Activated CD4-positive, alpha-beta T cell treated with anti-CD3 and anti-CD28 coated beads for 48 hours (primary cell): ENCODE results near the gene TMEM232.
"Not testable (repeated sequence)": the region's sequence is repeated elsewhere in the genome, so short reads cannot be mapped to it uniquely, and the experiment has no call there.

Experiments used
- DNase-seq: peaks from one replicate; pipeline ENCODE4 v3.0.0-alpha.2; 2020

The TMEM232 gene

DNA sequence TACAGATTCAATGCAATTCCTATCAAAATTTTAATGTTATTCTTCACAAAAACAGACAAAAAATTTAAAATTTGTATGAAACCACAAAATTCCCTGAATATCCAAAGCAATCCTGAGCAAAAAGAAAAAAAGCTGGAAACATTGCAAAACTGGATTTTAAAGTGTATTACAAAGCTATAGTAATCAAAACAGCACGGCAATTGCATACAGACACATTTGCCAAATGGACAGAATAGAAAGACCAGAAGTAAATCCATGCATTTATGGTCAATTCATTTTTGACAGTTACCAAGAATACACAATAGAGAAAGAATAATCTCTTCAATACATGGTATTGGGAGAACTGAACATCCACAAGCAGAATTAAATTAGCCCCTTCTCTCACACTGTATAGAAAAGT, 110.5 kb downstream of the TMEM232 start:
- no peak for DNase-seq

DNA sequence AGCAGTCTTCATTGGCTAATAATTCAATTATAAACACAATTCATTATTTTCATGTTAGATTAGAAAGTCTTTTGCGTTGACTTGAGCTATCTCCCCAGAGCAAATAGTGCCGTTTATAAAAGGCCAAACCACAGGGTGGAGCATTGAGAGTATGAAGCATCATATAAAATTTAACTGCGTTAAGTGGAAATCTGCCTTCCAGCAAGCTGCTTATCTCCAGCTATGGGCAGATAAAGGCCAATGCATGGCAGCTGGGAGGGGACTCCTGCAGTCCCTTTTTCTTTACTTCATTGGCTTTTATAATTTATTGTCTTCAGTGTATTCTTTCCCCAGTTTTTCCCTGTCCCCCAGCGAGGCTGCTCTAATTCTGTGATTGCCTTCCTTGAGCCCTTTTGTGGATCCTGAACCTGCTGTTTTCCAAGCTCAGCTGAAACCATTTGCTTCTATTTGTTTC, 113.7 kb downstream of the TMEM232 start:
- DNase-seq = no peak

DNA sequence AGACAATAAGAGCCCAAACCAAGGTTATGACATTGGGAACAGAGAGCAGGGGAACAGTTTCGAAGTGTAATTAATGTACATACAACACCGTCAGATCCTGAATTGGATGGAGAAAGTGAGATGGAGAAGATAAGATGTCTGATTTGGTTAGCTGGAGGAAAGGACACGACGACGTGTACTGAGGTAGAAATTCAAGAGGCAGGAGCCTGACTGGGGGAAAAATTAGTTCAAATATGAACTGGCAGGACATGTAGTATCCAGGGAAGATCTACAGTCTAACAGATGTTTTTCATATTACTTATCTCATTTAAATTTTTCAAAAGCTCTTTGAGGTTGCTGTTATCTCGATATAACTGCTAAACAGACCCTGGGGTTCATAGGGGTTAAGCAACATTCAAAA, 114.7 kb downstream of the TMEM232 start:
- no peak for DNase-seq

DNA sequence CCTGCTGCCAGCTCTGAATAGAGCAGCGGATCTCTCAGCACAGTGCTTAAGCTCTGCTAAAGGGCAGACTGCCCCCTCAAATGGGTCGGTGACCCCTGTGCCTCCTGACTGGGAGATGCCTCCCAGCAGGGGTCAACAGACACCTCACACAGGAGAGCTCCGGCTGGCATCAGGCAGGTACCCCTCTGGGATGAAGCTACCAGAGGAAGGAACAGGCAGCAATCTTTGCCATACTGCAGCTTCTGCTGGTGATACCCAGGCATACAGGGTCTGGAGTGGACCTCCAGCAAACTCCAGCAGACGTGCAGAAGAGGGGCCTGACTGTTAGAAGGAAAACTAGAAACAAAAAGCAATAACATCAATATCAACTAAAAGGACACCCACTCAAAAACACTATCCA, 131.6 kb downstream of the TMEM232 start:
- DNase-seq = no peak

DNA sequence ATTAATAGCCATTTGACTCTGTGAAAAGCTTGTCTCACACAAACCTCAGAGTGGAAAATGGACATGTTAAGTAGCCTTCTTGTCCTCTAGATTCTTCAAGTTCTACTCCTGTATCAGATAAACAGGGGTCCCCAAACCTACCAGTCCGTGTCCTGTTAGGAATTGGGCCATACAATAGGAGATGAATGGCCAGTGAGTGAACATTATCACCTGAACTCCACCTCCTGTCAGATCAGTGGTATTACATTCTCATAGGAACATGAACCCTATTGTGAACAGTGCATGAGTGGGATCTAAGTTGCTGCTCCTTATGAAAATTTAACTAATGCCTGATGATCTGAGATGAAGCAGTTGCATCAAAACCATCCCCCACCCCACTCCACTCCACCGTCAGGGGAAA, 136.3 kb downstream of the TMEM232 start:
- no peak for DNase-seq

DNA sequence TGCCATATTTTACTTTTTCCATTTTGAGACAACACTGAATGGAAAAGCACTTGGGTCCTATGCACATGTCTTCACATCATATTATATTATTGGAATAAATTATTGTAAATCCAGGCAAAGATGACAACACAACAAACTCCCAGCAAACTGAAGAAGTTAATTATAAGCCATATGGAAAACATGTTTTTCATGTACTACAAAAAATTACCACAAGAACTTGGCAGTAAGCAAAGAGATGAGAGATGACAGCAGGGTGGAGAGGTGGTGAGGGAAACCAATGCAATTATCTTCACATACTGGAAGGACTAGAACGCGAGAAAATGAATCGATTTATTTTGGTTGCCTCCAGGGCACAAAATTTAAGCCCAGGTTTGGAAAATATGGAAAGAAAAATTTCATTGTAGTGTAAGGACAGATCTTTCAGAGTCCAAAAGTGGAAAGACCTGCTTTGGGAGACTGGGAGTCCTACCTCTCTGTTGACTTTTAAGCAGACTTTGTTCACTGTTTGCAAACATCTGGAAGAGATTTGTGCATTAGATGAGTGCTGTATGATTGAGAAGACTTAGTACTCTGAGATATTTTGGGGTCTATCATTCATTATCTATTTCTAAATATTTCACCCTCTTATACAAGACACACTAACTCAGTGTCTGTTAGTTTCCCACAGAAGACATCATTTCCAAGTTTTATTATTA, 138.0 kb downstream of the TMEM232 start:
- DNase-seq = no peak

DNA sequence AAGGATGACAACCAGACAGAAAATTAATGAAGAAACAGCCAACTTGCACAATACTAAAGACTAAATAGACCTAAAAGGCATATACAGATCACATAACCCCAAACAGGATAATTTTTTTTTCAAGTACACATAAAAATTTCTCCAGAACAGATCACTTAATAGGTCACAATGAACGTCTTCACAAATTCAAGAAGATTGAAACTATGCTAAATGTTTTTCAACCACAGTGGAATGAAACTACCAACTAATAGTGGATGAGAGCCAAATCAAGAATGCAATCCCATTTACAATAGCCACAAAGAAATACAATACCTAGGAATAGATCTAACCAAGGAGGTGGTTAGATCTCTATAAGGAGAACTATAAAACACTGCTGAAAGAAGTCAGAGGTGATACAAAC, 145.8 kb downstream of the TMEM232 start:
- DNase-seq = no peak

DNA sequence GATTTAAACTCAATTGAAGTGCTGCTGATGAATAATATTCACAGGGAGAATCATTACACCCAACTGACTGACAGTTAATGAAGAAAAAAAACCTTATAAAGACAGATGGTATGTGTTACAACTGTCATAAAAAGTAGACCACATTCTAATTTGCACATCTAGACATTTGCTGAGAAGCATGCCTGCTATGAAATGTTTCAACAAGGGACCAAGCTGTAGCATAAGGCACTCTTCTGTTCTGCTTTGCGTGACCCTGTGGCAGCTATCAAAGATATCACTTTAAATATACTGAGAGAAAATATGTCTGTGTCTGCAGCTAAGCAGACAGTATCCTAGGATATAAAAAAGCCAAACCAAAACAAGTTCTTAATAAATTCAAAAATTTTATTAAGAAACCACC, 153.7 kb downstream of the TMEM232 start:
- DNase-seq = no peak

DNA sequence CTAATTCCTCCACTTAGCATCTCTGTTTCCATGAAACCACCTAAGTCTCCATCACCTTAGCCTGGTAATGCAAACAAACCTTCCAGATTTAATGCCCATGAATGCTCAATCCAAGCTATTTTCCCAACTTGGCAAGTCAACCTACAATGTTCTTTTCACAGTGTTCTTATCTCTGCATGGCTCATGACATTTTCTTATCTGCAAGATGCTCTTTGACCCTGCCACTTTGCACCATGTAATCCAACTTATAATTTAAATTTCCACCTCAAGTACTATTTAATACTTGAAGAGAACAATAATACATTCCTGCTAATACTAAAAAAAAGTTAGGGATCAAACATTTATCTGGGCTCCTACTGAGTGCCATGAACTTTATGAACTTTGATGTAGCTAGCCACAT, 164.3 kb downstream of the TMEM232 start:
- no peak for DNase-seq

DNA sequence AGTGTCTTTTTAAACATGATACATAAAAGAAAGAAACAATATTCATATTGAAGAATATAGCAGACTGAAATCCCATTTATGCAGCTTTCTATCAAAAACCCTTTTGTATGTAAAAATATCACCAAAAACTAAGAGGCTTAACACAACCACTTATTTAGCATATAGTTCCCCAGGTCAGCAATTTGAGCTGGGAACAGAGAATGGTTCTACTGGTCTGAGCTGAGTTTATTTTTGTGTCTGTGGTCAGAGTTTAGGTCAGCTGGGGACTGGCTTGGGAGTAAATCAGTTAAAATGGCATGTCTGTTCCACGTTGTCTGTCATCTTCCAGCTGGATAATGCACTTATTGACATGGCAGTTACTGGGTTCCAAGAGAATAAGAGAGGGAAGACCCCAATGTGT, 165.0 kb downstream of the TMEM232 start:
- DNase-seq = no peak

DNA sequence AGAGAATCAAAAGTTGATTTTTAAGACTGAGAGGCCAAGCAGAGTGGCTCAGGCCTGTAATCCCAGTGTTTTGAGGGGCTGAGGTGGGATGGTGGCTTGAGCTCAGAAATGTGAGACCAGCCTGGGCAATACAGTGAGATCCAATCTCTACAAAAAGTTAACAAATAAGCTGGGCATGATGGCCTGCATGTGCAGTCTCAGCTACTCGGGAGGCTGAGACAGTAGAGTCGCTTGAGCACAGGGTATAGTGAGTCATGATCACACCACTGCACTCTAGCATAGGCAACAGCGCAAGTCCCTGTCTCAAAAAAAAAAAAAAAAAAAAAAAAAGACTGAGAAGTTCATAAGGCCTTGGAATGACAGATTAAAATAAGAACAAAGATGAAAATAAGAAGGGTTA, 177.2 kb downstream of the TMEM232 start:
- DNase-seq = no peak

DNA sequence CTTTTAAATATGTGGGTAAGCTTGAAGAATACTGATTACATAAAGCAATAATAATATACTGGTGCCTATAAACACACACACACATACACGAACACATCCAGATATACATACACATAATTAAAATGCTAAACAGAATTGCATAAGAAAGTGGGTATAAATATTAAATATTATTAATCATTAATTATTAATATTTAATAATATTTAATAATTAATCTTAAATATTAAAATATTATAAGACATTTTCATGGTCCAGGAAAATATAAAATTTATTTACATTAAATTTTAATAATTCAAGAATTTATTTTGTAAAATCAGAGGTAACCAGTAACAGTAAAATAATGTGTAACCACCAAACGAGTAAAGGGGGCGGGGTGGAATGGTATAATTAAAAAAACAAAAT, 178.3 kb downstream of the TMEM232 start:
- DNase-seq = no peak

DNA sequence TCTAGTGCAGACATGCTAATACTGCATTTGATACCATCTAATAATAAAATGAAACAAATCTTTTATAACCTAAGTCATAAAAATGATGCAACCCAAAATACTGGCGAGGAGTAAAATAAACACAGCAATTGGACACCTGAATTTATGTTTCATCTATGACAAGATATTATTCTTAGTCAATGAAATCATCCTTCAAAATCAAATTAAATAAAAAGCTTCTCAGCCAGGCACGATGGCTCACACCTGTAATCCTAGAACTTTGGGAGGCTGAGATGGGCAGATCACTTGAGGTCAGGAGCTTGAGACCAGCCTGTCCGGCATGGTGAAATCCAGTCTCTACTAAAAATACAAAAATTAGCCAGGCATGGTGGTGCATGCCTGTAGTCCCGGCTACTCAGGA, 179.0 kb downstream of the TMEM232 start:
- no peak for DNase-seq

DNA sequence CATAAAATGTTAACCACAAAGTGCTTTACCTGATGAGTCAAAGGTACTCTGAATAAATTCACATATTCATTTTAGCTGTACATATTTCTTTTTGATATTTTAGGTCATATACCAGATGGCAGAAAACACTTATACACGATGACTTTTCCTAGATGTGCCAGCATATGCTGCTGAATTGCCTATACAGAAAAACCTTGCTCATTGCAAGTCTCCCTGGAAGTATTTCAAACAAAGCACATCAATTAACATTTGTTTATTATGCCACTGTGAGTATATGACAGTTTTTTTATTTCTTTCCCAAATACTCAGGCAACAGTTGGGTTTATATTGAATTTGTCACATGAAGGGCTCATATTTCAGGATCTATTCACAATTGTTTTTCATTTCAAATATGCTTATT, 180.8 kb downstream of the TMEM232 start:
- no peak for DNase-seq

DNA sequence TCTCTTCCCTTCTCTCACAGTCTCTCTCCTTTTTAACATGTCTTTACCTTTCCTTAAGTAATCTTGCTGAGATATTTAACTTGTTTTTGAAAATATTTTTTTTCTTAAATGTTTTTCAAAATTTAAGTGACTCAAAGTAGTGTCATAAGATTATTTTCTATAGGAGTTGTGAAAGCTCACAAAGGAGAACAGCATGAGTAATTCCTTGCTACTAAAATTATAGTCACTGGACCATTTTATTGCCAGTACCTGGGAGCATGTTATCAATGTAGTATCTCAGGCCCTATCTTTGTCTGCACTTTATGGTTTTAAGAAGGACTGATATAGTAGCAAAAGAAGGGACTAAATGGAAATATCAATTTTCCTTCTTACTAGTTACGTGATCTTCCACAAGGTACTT, 181.9 kb downstream of the TMEM232 start:
- DNase-seq = no peak

DNA sequence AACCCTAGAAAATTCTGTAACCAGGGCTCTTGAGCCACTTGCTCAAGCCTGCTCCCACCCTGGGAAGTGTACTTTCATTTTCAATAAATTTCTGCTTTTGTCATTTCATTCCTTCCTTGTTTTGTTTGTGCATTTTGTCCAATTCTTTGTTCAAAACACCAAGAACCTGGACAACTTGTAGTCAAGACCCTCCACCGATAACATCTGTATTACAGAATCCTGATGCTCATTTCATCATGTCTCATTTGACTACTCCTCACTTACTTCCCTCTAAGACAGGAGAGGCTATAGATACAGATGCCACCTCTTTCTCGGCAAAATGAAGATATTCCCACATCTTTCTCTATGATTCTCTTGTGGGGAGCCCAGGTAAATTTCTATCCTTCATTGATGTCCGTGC, 183.5 kb downstream of the TMEM232 start:
- DNase-seq = no peak

DNA sequence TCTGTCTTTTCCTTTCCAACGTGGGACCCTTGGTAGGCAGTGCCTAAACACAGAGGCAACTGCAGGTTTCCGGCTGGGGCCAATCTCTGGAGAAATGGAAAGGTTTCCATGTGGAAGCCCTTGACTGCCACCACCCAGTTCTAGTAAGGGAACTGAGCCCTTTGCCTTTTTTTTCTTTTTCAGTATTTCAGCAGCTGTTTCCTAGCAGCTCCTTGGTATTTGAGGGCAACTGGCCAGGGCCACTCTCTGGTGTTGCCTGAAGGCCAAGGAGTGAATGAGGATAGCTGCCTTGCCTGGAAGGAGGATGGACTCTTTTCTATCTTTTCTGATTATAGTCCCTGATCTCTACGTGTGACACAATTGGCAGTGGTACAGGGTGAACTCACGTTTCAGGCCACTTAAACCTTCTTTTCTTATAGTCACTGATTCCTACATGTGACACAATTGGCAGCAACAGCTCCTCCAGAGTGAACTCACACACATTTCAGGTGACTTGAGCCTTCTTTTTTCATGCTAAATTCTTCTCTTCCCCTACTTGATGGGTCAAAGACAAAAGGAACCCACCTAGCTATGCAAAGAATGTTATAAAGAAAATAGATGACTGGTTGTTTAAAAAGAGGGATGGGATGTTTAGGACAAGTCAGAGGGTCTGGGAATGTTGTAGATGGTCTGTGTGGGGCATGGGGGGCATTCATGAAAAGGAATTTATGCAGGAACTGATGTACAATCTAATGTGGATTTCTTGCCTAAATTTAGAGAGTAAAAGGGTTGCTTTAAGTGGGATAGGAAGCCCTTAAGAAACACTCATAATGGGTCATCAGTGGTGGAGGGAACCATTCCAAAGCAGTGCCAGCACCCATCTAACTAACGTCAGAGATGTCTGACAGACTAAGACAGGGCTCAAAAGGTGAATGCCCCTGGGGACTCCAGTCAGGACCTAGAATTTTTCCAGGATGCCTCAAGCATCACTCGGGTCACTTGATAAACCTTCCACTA, 190.1 kb downstream of the TMEM232 start:
- no peak for DNase-seq

DNA sequence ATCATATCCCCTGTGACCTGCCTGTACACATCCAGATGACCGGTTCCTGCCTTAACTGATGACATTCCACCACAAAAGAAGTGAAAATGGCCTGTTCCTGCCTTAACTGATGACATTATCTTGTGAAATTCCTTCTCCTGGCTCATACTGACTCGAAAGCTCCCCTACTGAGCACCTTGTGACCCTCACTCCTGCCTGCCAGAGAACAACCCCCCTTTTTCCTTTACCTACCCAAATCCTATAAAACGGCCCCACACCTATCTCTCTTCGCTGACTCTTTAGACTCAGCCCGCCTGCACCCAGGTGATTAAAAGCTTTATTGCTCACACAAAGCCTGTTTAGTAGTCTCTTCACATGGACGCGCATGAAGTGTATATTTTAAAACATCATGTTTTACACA, 191.3 kb downstream of the TMEM232 start:
- DNase-seq = not testable (repeated sequence)

DNA sequence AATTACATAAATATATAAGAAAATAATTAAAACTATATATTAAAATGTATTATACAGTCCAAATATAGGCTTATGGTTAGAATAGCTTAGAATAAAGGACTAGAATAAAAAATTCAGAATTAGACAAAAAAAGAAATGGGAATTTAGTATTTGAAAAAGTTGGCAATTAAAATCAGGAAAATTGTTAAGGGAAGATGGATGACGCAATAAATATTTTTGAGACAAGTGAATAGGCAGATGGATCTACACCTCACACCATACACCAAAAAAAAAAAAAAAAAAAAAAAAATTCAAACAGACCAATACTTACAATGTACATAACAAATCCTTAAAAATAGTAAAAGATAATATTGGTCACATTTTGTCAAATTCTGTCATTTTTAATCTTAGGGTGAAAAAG, 200.7 kb downstream of the TMEM232 start:
- no peak for DNase-seq

DNA sequence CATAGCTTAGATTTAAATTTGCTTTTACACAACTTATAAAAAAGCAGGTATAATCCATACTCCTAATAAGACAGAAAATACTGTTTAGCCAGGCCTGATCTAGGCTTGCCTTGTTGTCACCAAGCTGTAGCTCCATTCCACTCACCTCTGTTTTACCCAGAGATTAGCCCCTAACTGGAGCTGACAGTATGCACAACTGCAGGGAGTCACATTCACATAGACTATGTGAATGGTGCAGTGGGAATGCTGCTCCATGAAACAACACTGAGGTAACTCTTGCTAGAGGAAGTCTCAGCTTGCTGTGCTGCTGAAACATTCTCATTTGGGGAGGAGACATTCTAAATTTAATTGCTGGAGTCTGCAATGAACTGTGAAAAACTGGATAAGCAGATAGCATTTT, 209.1 kb downstream of the TMEM232 start:
- no peak for DNase-seq

DNA sequence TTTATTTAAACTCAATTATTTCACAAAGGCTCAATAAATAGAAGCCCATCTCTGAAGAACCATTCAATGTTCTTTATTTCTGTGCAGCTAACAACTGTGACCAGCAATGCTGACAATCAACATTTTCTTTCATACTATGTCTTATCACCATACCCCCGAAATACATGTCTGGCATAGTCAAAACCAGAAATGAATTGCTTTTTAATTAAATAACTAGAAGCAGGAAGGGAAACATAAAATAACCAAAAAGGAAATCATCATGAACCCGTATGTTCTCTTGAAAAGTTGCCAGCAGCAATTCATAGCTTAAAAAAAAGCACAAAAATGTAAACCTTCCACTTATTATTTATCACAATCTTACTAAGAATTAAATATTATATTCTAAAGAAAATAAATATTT, 212.4 kb downstream of the TMEM232 start:
- no peak for DNase-seq

DNA sequence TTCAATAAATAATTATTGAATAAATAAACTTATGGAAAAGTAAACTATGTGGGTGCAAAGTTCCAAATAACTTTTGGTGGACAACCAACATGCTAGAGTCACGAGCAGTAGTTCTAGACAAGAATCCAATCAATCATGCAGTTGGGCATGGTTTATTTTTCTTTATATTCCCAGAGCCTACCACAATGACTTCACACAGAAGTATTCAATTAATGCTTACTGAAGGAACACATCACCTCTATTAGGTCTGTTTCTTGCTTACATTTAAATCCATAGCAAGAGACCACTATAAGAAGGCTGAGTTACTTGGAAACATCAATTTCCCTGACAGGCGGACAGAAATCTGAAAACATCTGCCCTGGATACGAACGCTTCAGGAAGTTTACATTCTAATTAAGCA, 214.2 kb downstream of the TMEM232 start:
- DNase-seq = no peak

DNA sequence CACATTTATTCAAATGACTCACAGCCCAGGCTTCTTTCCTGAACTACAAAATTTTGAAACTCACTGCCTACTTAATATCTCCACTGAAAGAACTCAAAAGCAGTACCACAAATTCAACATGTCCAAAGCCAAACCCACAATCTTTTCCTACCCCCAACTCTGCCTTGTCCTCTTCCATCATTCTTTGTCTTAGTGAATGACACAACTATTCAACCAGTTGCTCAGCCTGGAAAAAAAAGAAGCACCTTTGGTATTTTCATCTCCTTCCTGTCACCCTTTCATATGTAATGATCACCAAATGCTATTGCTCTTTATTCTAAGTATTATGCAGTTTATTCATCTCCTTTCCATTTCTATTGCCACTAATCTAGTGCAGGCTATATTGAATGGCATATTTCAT, 216.3 kb downstream of the TMEM232 start:
- DNase-seq = no peak

DNA sequence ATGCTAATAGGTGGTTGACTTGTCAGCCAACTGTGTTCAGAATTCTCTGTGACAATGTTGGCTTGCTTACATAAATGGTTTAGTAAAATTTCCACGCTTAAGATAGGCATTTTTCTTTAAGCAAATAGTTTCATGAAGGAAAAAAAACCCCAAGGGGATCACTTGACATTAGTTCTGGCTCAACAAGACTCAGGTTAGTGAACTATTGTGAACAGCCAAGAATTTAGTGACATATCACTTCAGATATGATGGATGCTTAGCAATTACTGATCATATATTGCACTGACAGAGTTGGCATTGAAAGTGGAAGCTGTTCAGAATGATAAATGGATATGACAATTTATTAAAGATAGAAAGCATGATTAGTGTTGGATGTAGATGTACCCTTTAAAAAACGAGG, 218.5 kb downstream of the TMEM232 start:
- no peak for DNase-seq
